Erythroblast (primary cell): ENCODE results near the gene CRCP.

Experiments
- GATA1 ChIP-seq: IDR thresholded peaks from 2 replicates; pipeline ENCODE4 v1.6.1; 2011; ENCODE audit warnings: low read depth, mild to moderate bottlenecking, control low read depth, low read length, moderate library complexity
- POLR2A ChIP-seq: IDR thresholded peaks from 2 replicates; pipeline ENCODE4 v1.6.1; 2011; ENCODE audit warnings: mild to moderate bottlenecking, low read length

GRCh38 chr7:66145400-66146104 lies 30.9 kb downstream of the CRCP start:
- TF ChIP-seq POLR2A = no peak
- no peak for TF ChIP-seq GATA1
